ENCODE results near the gene COX8A.

COX8A gene

GRCh38 chr11:63938479-63939396, 35.7 kb upstream of the COX8A start, which contains the start of gene NAA40:
Gene NAA40 (plus strand): TSS chr11:63939002. CDS start chr11:63939097, 95 bp downstream.
- H3K4me2 ChIP-seq (ENCODE audit: low read depth, low read length, poor library complexity, severe bottlenecking): peak within 1 kb of the TSS; percentile 97
- H3K79me2 ChIP-seq (ENCODE audit: insufficient read depth, low read length): peaks cover 45% of the 10 kb centered on the region
- peak within 1 kb of the TSS; percentile 80 for H3K27ac ChIP-seq (ENCODE audit: low read depth, low read length)
- H2AFZ ChIP-seq (ENCODE audit: low read depth, low read length, severe bottlenecking): peak within 1 kb of the TSS; percentile 99
- H3F3A ChIP-seq (ENCODE audit: insufficient read depth): peaks cover 10% of the 10 kb centered on the region
- H3K9ac ChIP-seq (ENCODE audit: low read length): peak within 1 kb of the TSS; percentile 80
- H4K20me1 ChIP-seq (ENCODE audit: low read depth, low read length): no peaks in the 10 kb centered on the region
- TF ChIP-seq, protein P1, sequence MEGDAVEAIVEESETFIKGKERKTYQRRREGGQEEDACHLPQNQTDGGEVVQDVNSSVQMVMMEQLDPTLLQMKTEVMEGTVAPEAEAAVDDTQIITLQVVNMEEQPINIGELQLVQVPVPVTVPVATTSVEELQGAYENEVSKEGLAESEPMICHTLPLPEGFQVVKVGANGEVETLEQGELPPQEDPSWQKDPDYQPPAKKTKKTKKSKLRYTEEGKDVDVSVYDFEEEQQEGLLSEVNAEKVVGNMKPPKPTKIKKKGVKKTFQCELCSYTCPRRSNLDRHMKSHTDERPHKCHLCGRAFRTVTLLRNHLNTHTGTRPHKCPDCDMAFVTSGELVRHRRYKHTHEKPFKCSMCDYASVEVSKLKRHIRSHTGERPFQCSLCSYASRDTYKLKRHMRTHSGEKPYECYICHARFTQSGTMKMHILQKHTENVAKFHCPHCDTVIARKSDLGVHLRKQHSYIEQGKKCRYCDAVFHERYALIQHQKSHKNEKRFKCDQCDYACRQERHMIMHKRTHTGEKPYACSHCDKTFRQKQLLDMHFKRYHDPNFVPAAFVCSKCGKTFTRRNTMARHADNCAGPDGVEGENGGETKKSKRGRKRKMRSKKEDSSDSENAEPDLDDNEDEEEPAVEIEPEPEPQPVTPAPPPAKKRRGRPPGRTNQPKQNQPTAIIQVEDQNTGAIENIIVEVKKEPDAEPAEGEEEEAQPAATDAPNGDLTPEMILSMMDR (IDR thresholded peaks at IDR 0.05; ENCODE audit: insufficient read depth, low read length, poor library complexity, severe bottlenecking): no peak
- no peak for TF ChIP-seq EZH2phosphoT487 (conservative IDR thresholded peaks at IDR 0.05; ENCODE audit: low read length)
- H3K4me3 ChIP-seq (ENCODE audit: insufficient read depth, low read length, poor library complexity, severe bottlenecking): peak within 1 kb of the TSS; percentile 92
- no peaks in the 10 kb centered on the region for H3K9me3 ChIP-seq (ENCODE audit: insufficient read depth, low read length)
- no peaks in the 10 kb centered on the region for H3K36me3 ChIP-seq (ENCODE audit: low read length)
- H3K27me3 ChIP-seq (ENCODE audit: low read length): no peaks in the 10 kb centered on the region
- no peaks in the 10 kb centered on the region for H3K9me2 ChIP-seq (replicated peaks; ENCODE audit: insufficient read depth, low read length)

DNA sequence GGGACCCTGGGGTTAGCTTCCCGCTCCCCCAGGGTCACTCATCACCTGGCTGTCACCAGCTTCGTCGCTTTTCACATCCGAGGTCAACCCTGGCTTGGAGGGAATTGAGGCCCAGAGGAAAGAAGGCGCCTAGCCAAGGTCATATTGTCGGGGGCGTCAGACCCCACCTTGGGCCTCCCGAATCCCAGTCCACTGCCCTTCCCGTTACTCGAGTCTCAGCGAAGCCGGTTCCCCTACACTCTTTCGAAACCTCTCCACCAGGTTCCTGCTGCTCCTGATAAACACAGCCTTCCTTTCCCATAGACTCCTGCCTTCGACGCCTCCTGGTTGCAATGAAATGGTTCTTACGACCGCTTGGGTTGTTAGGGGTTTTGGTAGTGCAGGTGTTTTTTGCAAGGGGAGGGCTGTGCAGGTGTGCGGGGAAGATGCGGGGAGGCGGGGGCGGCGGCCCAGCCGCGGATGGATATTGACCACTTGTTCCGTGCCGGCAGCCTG, 35.0 kb upstream of the COX8A start:
- peak overlapping the region; percentile 79 for H3K9ac ChIP-seq (ENCODE audit: low read length)
- H3K27me3 ChIP-seq (ENCODE audit: low read length): no peaks in the 10 kb centered on the region
- peaks cover 10% of the 10 kb centered on the region for H3F3A ChIP-seq (ENCODE audit: insufficient read depth)
- no peaks in the 10 kb centered on the region for H4K20me1 ChIP-seq (ENCODE audit: low read depth, low read length)
- H2AFZ ChIP-seq (ENCODE audit: low read depth, low read length, severe bottlenecking): peak overlapping the region; percentile 36
- no peaks in the 10 kb centered on the region for H3K36me3 ChIP-seq (ENCODE audit: low read length)
- H3K4me2 ChIP-seq (ENCODE audit: low read depth, low read length, poor library complexity, severe bottlenecking): peak overlapping the region; percentile 86
- H3K9me2 ChIP-seq (replicated peaks; ENCODE audit: insufficient read depth, low read length): no peaks in the 10 kb centered on the region
- peaks cover 51% of the 10 kb centered on the region for H3K79me2 ChIP-seq (ENCODE audit: insufficient read depth, low read length)
- H3K4me3 ChIP-seq (ENCODE audit: insufficient read depth, low read length, poor library complexity, severe bottlenecking): peak overlapping the region; percentile 92
- TF ChIP-seq EZH2phosphoT487 (conservative IDR thresholded peaks at IDR 0.05; ENCODE audit: low read length): no peak
- TF ChIP-seq, protein P1 (IDR thresholded peaks at IDR 0.05; ENCODE audit: insufficient read depth, low read length, poor library complexity, severe bottlenecking): no peak
- no peaks in the 10 kb centered on the region for H3K9me3 ChIP-seq (ENCODE audit: insufficient read depth, low read length)
- peak overlapping the region; percentile 48 for H3K27ac ChIP-seq (ENCODE audit: low read depth, low read length)

DNA sequence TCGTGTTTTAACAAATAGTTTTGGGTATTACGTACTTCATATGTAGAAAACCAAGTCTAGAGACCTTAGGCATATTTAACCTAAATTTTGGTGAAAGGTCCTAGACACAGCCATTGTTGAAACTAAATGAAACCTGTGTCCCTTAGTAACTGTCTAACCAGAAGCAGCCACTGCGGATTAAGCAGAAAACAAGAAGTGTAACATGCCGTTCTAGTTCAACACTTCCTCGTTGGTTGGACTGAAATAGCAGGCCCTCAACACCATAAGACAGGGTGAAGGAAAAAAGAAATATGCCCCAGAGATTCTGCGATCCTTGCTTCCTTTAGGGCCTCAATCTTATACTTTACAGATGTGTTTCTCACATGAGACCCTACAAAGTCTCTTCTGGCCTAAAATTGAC, 33.6 kb upstream of the COX8A start:
- peaks cover 51% of the 10 kb centered on the region for H3K79me2 ChIP-seq (ENCODE audit: insufficient read depth, low read length)
- no peak overlapping the region for H2AFZ ChIP-seq (ENCODE audit: low read depth, low read length, severe bottlenecking)
- no peaks in the 10 kb centered on the region for H3K9me3 ChIP-seq (ENCODE audit: insufficient read depth, low read length)
- H3K4me2 ChIP-seq (ENCODE audit: low read depth, low read length, poor library complexity, severe bottlenecking): peak overlapping the region; percentile 86
- TF ChIP-seq, protein P1 (IDR thresholded peaks at IDR 0.05; ENCODE audit: insufficient read depth, low read length, poor library complexity, severe bottlenecking): no peak
- TF ChIP-seq EZH2phosphoT487 (conservative IDR thresholded peaks at IDR 0.05; ENCODE audit: low read length): no peak
- H3K9me2 ChIP-seq (replicated peaks; ENCODE audit: insufficient read depth, low read length): no peaks in the 10 kb centered on the region
- no peaks in the 10 kb centered on the region for H3K36me3 ChIP-seq (ENCODE audit: low read length)
- no peak overlapping the region for H3K9ac ChIP-seq (ENCODE audit: low read length)
- no peaks in the 10 kb centered on the region for H4K20me1 ChIP-seq (ENCODE audit: low read depth, low read length)
- no peak overlapping the region for H3K4me3 ChIP-seq (ENCODE audit: insufficient read depth, low read length, poor library complexity, severe bottlenecking)
- peaks cover 10% of the 10 kb centered on the region for H3F3A ChIP-seq (ENCODE audit: insufficient read depth)
- no peaks in the 10 kb centered on the region for H3K27me3 ChIP-seq (ENCODE audit: low read length)
- H3K27ac ChIP-seq (ENCODE audit: low read depth, low read length): 0 out of 2 replicates have a peak overlapping the region, but pooled peaks have one; percentile 7

Data from SU-DHL-6 (cell line).